Amniotic epithelial cell (primary cell): Measurements from ENCODE around the gene TMEM145.
"Not testable (repeated sequence)": the region's sequence is repeated elsewhere in the genome, so short reads cannot be mapped to it uniquely, and the experiment has no call there.

Experiments
- DNase-seq: peaks from one replicate; pipeline ENCODE4 v3.0.0-alpha.2; 2010; ENCODE audit warnings: low read depth

TMEM145 gene

GRCh38 chr19:42313096-42313839 lies at the start of gene TMEM145:
TMEM145 (plus strand) TSS chr19:42313309; CDS start chr19:42313377, 68 bp downstream.
- peak; percentile 42 for DNase-seq

DNA sequence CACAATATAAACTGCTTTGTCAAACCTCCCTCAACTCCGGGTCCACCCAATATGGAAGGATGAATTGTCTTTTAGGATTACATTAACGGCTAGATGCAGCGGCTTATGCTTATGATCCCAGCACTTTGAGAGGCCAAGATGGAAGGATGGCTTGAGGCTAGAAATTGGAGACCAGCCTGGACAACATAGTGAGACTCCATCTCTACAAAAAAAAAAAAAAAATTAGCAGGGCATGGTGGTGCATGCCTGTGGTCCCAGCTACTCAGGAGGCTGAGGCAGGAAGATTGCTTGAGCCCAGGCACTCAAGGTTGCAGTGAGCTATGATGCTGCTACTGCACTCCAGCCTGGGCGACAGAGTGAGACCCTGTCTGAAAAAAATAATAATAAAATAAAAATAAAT lies 47.0 kb upstream of the TMEM145 start:
- not testable (repeated sequence) for DNase-seq

DNA sequence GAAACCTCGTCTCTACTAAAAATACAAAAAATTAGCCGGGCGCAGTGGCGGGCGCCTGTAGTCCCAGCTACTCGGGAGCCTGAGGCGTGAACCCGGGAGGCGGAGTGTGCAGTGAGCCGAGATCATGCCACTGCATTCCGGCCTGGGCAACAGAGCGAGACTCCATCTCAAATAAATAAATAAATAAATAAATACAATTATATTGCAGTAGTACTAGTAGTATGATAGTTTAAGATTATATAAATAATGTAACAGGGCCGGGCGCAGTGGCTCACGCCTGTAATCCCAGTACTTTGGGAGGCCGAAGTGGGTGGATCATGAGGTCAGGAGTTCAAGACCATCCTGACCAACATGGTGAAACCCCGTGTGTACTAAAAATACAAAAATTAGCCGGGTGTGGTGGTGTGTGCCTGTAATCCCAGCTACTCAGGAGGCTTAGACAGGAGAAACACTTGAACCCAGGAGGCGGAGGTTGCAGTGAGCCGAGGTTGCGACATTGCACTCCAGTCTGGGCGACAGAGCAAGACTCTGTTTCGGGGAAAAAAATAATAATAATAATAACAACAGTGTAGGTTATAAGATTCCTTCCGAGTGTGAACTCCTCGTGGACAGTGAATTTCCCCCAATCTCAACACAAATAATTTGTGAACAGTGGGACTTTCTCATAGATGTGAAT lies 46.0 kb upstream of the TMEM145 start:
- not testable (repeated sequence) for DNase-seq

- peak; percentile 43 for DNase-seq
Observed at GRCh38 chr19:42267644-42268141, 45.4 kb upstream of the TMEM145 start.

- DNase-seq, result peak; percentile 99
Observed at GRCh38 chr19:42268142-42268703, 44.9 kb upstream of the TMEM145 start.

DNA sequence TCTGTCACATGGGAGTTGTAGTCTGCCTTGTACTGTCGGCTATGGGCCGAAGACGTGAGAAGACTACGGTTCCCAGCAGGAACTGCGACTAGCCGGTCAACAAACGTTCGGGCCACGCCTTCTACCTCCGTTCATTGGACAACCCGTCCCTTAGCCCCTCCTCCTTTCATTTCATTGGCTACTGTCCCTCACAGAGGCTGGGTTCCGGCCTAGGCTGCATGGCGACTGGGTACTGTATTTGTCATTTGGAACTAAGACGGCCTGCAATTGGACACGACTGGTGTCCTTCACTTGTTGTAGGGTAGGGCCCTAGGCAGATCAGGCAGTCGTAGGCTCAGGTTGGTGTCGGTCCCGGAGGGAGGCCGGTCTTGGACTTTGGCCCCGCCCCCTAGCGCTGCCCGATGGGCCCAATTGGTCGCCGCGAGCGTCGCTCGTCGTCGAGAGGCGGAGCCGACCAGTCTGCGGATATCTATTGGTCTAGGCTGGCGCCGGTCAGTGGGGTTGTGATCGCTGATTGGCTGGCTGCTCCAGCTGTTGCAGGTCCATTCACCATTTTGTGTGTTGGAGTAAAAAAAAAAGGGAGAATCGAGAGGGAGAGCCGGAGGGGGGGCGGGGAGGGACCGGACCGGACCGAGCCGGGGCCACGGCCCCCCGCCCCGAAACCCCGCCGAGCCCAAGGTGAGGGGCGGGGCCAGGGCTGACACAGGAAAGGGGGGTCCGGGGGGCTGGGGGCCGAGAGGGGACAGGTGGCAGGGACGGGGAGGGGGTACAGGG lies 44.2 kb upstream of the TMEM145 start, which contains the start of gene CIC:
TSS of gene CIC (plus strand) at position 549 of the 774 bp plus-strand sequence. CDS start 2,532 bp downstream, outside the sequence.
- peak; percentile 100 for DNase-seq

DNA sequence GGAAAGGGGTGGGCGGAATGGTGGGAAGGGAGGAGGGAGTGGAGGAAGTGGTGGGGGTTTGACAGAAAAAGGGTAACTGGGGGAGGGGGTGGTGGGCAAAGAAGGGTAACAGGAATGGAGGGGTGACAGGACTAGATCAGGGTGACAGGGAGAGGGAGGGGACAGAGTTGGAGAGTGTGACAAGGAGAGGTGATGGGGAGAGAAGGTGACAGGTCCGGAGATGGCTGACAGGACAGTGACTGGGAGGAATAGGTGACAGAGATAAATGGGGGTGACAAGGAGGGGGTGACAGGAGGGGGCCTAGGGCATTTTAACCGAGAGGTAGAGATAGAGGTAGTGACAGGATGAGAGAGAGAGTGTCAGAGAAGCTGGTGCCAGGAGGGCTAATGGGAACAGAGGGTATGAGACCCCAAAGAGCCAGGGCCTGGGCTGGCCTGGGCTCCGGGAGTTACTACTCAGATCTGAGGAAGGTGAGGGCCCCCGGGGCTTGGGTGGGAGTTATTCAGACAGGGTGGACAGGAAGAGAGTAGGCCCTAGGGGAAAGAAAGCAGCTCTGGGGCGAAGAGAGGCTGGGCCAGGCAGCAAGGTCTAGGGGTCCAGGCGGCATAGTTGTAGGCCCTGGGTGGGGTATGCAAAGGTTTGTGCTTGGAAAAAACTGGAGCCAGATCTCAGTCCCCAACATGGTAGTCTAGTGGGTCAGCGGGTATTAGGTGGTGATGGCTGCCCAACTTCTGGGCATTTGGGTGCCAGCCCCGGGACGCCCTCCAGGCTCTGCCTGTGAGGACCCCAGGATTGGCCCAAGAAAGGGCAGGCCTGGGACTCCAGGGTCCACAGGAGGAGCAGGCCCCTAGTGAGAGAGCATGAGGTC lies 43.4 kb upstream of the TMEM145 start:
- DNase-seq, result no peak

GRCh38 chr19:42270346-42271044 lies 42.6 kb upstream of the TMEM145 start:
- peak; percentile 57 for DNase-seq

DNA sequence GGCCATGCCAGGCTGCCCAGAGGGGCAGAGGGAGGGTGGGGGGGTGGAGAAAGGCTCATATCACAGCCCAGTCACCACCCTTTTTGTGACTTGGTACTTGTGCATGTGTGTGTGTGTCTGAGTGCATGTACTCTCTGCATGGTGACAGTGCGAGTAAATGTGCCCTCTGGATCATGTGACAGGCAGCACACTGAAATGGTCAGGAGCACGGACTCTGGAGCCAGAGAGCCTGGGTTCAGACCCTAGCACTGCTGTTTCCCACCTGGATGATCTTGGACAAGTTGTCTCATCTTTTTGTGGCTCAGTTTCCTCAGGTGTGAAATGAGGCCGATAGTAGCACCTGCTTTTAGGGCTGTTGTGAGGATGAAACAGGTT lies 42.1 kb upstream of the TMEM145 start:
- DNase-seq, result no peak

GRCh38 chr19:42271861-42272534 lies 41.1 kb upstream of the TMEM145 start:
- no peak for DNase-seq

- DNase-seq, result no peak
Observed at GRCh38 chr19:42272535-42272897, 40.6 kb upstream of the TMEM145 start.

DNA sequence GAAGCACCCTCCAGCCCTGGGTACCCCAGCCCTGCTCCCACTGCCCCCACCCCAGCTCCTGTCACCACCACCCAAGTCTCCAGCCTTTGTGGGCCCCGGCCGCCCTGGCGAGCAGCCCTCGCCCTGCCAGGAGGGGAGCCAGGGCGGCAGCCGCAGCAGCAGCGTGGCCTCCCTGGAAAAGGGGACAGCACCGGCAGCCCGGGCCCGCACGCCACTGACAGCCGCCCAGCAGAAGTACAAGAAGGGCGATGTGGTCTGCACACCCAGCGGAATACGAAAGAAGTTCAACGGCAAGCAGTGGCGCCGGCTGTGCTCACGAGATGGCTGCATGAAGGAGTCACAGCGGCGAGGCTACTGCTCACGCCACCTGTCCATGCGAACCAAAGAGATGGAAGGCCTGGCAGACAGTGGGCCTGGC lies 40.1 kb upstream of the TMEM145 start:
- no peak for DNase-seq

- no peak for DNase-seq
Observed at GRCh38 chr19:42273407-42274064, 39.6 kb upstream of the TMEM145 start.

DNA sequence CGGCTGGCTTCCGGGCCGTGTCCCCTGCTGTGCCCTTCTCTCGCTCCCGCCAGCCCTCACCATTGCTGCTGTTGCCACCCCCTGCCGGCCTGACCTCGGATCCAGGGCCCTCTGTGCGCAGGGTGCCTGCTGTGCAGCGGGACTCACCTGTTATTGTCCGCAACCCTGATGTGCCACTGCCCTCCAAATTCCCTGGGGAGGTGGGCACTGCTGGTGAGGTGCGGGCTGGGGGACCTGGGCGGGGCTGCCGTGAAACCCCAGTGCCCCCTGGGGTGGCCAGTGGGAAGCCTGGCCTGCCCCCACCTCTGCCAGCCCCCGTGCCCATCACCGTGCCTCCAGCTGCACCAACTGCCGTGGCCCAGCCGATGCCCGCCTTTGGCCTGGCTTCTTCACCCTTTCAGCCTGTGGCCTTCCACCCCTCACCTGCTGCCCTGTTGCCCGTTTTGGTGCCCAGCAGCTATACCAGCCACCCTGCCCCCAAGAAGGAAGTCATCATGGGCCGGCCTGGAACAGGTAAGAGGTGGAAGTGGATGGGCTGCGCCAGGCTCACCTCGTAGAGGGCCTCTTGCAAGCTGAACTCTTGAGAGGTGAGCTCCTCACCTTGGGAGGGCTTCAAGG lies 38.9 kb upstream of the TMEM145 start:
- DNase-seq, result no peak

DNA sequence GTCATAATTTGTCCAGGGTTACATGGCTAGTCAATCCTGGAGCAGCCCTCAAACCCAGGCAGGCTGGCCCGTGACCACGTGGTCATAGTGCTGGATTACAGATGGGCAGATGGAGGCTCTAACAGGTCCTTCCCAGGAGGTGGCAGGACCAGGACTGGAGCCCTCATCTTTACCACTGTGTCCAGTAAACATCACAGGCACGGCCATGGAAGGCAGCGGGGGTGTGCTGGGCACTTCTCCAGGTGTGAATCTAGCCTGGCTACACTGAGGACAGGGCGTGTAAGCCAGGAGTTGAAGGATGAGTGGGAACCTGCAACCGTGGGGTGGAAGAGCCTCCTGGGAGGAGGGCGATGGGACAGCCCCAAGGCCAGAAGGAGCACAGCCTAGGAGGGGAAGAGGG lies 38.0 kb upstream of the TMEM145 start:
- DNase-seq, result no peak

- DNase-seq, result no peak
Observed at GRCh38 chr19:42275517-42275916, 37.6 kb upstream of the TMEM145 start.

- no peak for DNase-seq
Observed at GRCh38 chr19:42276284-42276683, 36.8 kb upstream of the TMEM145 start.

GRCh38 chr19:42276821-42277220 lies 36.3 kb upstream of the TMEM145 start:
- DNase-seq, result no peak
